ENCODE measurements around the gene EGFL7. TPM values are rescaled to one million over a fixed set of nuclear protein-coding genes. Genes with fewer than 3 reads are reported as not detected.

Gene EGFL7
- total RNA-seq, 3 donors from 2014 or later: 15.9 to 43.4 (median 18.9) TPM

GRCh38 chr9:136695955-136696354 is 33.2 kb downstream of the EGFL7 start:
- intact Hi-C loops (cut with DNase I, micrococcal nuclease): no loop called here
- peak in 1 of 3 donors; percentile 68 for DNase-seq
- no peaks in the 10 kb centered on the region for H3K9me3 ChIP-seq
- H3K36me3 ChIP-seq (ENCODE audit: low read depth): no peaks in the 10 kb centered on the region
- TF ChIP-seq, protein P1, sequence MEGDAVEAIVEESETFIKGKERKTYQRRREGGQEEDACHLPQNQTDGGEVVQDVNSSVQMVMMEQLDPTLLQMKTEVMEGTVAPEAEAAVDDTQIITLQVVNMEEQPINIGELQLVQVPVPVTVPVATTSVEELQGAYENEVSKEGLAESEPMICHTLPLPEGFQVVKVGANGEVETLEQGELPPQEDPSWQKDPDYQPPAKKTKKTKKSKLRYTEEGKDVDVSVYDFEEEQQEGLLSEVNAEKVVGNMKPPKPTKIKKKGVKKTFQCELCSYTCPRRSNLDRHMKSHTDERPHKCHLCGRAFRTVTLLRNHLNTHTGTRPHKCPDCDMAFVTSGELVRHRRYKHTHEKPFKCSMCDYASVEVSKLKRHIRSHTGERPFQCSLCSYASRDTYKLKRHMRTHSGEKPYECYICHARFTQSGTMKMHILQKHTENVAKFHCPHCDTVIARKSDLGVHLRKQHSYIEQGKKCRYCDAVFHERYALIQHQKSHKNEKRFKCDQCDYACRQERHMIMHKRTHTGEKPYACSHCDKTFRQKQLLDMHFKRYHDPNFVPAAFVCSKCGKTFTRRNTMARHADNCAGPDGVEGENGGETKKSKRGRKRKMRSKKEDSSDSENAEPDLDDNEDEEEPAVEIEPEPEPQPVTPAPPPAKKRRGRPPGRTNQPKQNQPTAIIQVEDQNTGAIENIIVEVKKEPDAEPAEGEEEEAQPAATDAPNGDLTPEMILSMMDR (IDR thresholded peaks at IDR 0.05): no peak
- peaks cover 28% of the 10 kb centered on the region for H3K4me1 ChIP-seq (ENCODE audit: low read depth)
- no peak overlapping the region for H3K4me3 ChIP-seq
- ATAC-seq: no peak

DNA sequence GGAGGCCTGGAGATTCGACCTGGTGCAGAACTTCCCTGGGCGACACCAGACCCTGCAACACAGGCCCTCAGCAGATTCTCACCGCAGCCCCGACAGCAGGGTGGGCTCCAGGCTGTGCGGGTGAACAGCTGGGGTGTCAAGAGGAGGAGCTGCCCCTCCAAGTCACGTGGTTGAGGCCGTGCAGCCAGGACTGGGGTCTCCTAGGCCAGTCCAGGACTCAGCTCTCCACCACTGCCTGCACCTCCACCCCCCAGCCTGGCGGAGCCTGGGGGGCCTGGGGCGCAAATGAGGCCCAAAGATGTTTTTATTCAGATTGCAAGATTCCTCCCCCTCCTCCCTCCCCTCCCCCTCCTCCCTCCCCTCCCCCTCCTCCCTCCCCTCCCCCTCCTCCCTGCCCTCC is 33.8 kb downstream of the EGFL7 start:
- DNase-seq (peak in 1 of 3 donors; percentile 54), ATAC-seq (no peak)
- no peak overlapping the region for H3K4me3 ChIP-seq
- TF ChIP-seq, protein P1 (IDR thresholded peaks at IDR 0.05): no peak
- no peaks in the 10 kb centered on the region for H3K9me3 ChIP-seq
- H3K36me3 ChIP-seq (ENCODE audit: low read depth): no peaks in the 10 kb centered on the region
- H3K4me1 ChIP-seq (ENCODE audit: low read depth): peaks cover 31% of the 10 kb centered on the region
- intact Hi-C loops (cut with DNase I, micrococcal nuclease): no loop called here

GRCh38 chr9:136697146-136697820 is 34.6 kb downstream of the EGFL7 start:
- intact Hi-C loops (cut with DNase I, micrococcal nuclease): no loop called here
- TF ChIP-seq, protein P1 (IDR thresholded peaks at IDR 0.05): no peak
- H3K36me3 ChIP-seq (ENCODE audit: low read depth): no peaks in the 10 kb centered on the region
- peak in 1 of 3 donors; percentile 58 for DNase-seq
- no peak for ATAC-seq
- H3K4me1 ChIP-seq (ENCODE audit: low read depth): peaks cover 31% of the 10 kb centered on the region
- no peaks in the 10 kb centered on the region for H3K9me3 ChIP-seq
- no peak overlapping the region for H3K4me3 ChIP-seq

GRCh38 chr9:136697821-136698526 is 35.3 kb downstream of the EGFL7 start:
- TF ChIP-seq, protein P1 (IDR thresholded peaks at IDR 0.05): no peak
- no peak overlapping the region for H3K4me3 ChIP-seq
- H3K9me3 ChIP-seq: no peaks in the 10 kb centered on the region
- ATAC-seq (no peak), DNase-seq (no peak)
- peaks cover 31% of the 10 kb centered on the region for H3K4me1 ChIP-seq (ENCODE audit: low read depth)
- intact Hi-C loops (cut with DNase I, micrococcal nuclease): no loop called here
- no peaks in the 10 kb centered on the region for H3K36me3 ChIP-seq (ENCODE audit: low read depth)

- DNase-seq (no peak), ATAC-seq (no peak)
- TF ChIP-seq, protein P1 (IDR thresholded peaks at IDR 0.05): no peak
- intact Hi-C loops (cut with DNase I, micrococcal nuclease): no loop called here
- Histone ChIP-seq H3K4me1 (ENCODE audit: low read depth) (peaks cover 28% of the 10 kb centered on the region), H3K4me3 (no peak overlapping the region), H3K36me3 (ENCODE audit: low read depth) (no peaks in the 10 kb centered on the region), H3K9me3 (no peaks in the 10 kb centered on the region)
These were observed 36.0 kb downstream of the EGFL7 start for GRCh38 chr9:136698635-136699246.

Data from mucosa of descending colon (tissue), 3 donors.